Measurements from ENCODE around the gene SPRR4.

DNA sequence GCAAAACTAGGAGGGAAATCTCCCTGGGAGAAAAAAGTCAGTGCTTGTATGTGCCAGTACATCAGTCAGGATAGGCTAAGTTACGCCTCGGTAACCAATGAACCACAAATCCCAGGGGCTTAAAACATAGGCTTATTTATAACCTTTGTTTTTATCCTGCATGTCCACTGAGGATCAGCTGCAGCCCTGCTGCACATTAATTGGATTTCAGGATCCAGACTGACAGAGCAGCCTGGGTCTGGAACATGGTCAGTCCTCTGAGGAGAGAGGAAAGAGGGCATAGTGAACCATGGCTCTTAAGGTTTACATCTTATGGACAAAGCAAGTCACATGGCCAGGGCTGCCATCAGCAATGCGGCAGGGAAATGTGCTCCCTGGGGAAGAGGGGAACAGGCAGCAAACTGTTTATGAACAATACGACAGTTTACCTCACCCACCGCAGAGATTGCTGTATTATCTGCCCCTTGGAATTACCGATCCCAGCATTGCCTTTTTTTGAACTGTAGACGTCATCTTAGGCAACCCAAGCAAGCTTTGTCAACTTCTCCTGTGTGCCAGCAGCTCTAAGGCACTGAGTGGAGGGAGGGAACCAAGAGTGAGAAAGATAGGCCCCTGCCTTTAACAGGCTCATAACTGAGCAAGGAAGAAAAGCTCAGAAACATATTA is 9.1 kb upstream of the SPRR4 start:
- TF ChIP-seq, protein P1, sequence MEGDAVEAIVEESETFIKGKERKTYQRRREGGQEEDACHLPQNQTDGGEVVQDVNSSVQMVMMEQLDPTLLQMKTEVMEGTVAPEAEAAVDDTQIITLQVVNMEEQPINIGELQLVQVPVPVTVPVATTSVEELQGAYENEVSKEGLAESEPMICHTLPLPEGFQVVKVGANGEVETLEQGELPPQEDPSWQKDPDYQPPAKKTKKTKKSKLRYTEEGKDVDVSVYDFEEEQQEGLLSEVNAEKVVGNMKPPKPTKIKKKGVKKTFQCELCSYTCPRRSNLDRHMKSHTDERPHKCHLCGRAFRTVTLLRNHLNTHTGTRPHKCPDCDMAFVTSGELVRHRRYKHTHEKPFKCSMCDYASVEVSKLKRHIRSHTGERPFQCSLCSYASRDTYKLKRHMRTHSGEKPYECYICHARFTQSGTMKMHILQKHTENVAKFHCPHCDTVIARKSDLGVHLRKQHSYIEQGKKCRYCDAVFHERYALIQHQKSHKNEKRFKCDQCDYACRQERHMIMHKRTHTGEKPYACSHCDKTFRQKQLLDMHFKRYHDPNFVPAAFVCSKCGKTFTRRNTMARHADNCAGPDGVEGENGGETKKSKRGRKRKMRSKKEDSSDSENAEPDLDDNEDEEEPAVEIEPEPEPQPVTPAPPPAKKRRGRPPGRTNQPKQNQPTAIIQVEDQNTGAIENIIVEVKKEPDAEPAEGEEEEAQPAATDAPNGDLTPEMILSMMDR (IDR thresholded peaks at IDR 0.05; ENCODE audit: insufficient read depth, low read length): no peak
- TF ChIP-seq, protein P2, sequence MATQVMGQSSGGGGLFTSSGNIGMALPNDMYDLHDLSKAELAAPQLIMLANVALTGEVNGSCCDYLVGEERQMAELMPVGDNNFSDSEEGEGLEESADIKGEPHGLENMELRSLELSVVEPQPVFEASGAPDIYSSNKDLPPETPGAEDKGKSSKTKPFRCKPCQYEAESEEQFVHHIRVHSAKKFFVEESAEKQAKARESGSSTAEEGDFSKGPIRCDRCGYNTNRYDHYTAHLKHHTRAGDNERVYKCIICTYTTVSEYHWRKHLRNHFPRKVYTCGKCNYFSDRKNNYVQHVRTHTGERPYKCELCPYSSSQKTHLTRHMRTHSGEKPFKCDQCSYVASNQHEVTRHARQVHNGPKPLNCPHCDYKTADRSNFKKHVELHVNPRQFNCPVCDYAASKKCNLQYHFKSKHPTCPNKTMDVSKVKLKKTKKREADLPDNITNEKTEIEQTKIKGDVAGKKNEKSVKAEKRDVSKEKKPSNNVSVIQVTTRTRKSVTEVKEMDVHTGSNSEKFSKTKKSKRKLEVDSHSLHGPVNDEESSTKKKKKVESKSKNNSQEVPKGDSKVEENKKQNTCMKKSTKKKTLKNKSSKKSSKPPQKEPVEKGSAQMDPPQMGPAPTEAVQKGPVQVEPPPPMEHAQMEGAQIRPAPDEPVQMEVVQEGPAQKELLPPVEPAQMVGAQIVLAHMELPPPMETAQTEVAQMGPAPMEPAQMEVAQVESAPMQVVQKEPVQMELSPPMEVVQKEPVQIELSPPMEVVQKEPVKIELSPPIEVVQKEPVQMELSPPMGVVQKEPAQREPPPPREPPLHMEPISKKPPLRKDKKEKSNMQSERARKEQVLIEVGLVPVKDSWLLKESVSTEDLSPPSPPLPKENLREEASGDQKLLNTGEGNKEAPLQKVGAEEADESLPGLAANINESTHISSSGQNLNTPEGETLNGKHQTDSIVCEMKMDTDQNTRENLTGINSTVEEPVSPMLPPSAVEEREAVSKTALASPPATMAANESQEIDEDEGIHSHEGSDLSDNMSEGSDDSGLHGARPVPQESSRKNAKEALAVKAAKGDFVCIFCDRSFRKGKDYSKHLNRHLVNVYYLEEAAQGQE (IDR thresholded peaks at IDR 0.05; ENCODE audit: insufficient replicate concordance, low read depth): no peak
- TF ChIP-seq POLR2AphosphoS5 (IDR thresholded peaks at IDR 0.05; ENCODE audit: low read depth) (no peak), GABPA (IDR thresholded peaks at IDR 0.05; ENCODE audit: low read depth) (no peak)

Data from HL-60 (cell line).